ENCODE data around the gene ERCC6L. TPM values are rescaled to one million over a fixed set of nuclear protein-coding genes. Genes with fewer than 3 reads are reported as not detected.

The ERCC6L gene
- polyA plus RNA-seq, 3 donors = 0.04 to 0.24 (median 0.05) TPM

DNA sequence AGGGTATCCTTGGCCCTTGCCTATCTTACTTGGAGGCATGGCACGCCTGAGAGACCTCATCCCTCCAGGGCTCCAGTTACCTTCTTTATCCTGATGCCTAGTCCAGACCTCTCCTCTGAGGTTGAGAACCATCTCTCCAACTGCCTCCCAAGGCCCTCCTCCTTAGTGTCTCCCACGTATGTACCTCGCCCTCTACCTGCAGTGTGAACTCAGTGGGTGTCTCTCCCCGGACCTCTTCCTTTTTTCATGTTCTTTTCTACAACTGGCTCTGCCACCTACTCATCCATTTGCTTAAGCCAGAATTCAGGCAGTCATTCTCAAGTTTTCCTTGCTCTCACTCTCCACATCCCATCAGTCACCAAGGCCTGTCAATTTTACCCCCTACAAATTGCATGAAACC is 21.6 kb upstream of the ERCC6L start:
- WGBS (ENCODE audit: insufficient coverage) = 90% methylated on average over 2 of the region's 4 CpGs
- no peak for DNase-seq
- H3K4me3 ChIP-seq (replicated peaks in 1 of 3; ENCODE audit: low read depth in 2 of 3, low read length in 3 of 3) = no peak overlapping the region
- Mint-ChIP-seq H3K36me3 (no peaks in the 10 kb centered on the region), H3K4me1 (no peaks in the 10 kb centered on the region), H3K27me3 (ENCODE audit: low read depth in 3 of 3) (peaks cover 10 to 30% (median 24%) of the 10 kb centered on the region in 3 donors), H3K27ac (no peak overlapping the region), H3K9me3 (peaks cover 0 to 3% (median 0%) of the 10 kb centered on the region in 7 donors), H3K4me3 (no peak overlapping the region)
- H3K36me3 ChIP-seq (replicated peaks in 1 of 2; ENCODE audit: control insufficient read depth in 1 of 2, insufficient read depth in 2 of 2, low read length in 2 of 2) = no peaks in the 10 kb centered on the region
- H4K20me1 ChIP-seq (ENCODE audit: insufficient read depth, low read length) = no peaks in the 10 kb centered on the region
- H3K27me3 ChIP-seq (ENCODE audit: control insufficient read depth in 2 of 2, insufficient read depth in 2 of 2, low read length in 2 of 2) = peaks cover 11% of the 10 kb centered on the region in 2 donors
- intact Hi-C loops (cut with micrococcal nuclease) = no loop called here
- H3K4me1 ChIP-seq (ENCODE audit: control insufficient read depth in 1 of 2, insufficient read depth in 2 of 2, low read length in 2 of 2) = no peaks in the 10 kb centered on the region
- H3K79me2 ChIP-seq (ENCODE audit: insufficient read depth, low read length) = no peaks in the 10 kb centered on the region
- H3K9ac ChIP-seq (ENCODE audit: insufficient read depth, low read length, poor library complexity, severe bottlenecking) = no peak overlapping the region
- H2AFZ ChIP-seq (ENCODE audit: insufficient read depth, low read depth, low read length, poor library complexity, severe bottlenecking) = no peak overlapping the region
- TF ChIP-seq, protein P1, sequence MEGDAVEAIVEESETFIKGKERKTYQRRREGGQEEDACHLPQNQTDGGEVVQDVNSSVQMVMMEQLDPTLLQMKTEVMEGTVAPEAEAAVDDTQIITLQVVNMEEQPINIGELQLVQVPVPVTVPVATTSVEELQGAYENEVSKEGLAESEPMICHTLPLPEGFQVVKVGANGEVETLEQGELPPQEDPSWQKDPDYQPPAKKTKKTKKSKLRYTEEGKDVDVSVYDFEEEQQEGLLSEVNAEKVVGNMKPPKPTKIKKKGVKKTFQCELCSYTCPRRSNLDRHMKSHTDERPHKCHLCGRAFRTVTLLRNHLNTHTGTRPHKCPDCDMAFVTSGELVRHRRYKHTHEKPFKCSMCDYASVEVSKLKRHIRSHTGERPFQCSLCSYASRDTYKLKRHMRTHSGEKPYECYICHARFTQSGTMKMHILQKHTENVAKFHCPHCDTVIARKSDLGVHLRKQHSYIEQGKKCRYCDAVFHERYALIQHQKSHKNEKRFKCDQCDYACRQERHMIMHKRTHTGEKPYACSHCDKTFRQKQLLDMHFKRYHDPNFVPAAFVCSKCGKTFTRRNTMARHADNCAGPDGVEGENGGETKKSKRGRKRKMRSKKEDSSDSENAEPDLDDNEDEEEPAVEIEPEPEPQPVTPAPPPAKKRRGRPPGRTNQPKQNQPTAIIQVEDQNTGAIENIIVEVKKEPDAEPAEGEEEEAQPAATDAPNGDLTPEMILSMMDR (IDR thresholded peaks at IDR 0.05) = no peak
- H3K4me2 ChIP-seq (replicated peaks; ENCODE audit: extremely low read depth, low read length, poor library complexity, severe bottlenecking) = no peak overlapping the region
- H3K9me3 ChIP-seq (replicated peaks in 1 of 2; ENCODE audit: control insufficient read depth in 1 of 2, insufficient read depth in 1 of 2, low read length in 2 of 2) = no peaks in the 10 kb centered on the region
- H3K27ac ChIP-seq (ENCODE audit: low read depth in 1 of 2, low read length in 2 of 2) = no peak overlapping the region

DNA sequence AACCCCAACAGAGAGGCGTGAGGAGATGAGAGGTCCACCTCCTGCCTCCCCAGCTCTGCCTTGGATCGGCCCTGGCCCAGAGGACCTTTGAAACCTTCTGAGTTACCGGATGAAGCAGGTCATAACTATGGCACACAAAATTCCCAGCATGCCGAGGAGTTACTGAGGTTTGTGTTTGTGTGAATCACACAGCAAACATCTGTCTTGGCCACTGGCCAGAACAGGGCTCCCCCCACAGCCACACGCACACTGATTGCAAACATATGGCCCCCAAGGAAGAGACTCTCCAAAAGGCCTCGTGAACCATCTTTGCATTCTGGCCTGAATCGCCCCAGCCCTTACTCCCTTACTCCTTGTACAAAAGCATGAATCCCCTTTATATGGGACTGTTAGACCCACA is 19.3 kb upstream of the ERCC6L start:
- Histone ChIP-seq H3K27me3 (ENCODE audit: control insufficient read depth in 2 of 2, insufficient read depth in 2 of 2, low read length in 2 of 2) (peaks cover 23 to 31% of the 10 kb centered on the region in 2 donors), H3K9me3 (replicated peaks in 1 of 2; ENCODE audit: control insufficient read depth in 1 of 2, insufficient read depth in 1 of 2, low read length in 2 of 2) (no peaks in the 10 kb centered on the region), H3K4me1 (ENCODE audit: control insufficient read depth in 1 of 2, insufficient read depth in 2 of 2, low read length in 2 of 2) (no peaks in the 10 kb centered on the region), H3K4me2 (replicated peaks; ENCODE audit: extremely low read depth, low read length, poor library complexity, severe bottlenecking) (no peak overlapping the region), H4K20me1 (ENCODE audit: insufficient read depth, low read length) (no peaks in the 10 kb centered on the region), H3K79me2 (ENCODE audit: insufficient read depth, low read length) (no peaks in the 10 kb centered on the region), H2AFZ (ENCODE audit: insufficient read depth, low read depth, low read length, poor library complexity, severe bottlenecking) (no peak overlapping the region), H3K9ac (ENCODE audit: insufficient read depth, low read length, poor library complexity, severe bottlenecking) (no peak overlapping the region), H3K36me3 (replicated peaks in 1 of 2; ENCODE audit: control insufficient read depth in 1 of 2, insufficient read depth in 2 of 2, low read length in 2 of 2) (no peaks in the 10 kb centered on the region), H3K4me3 (replicated peaks in 1 of 3; ENCODE audit: low read depth in 2 of 3, low read length in 3 of 3) (no peak overlapping the region), H3K27ac (ENCODE audit: low read depth in 1 of 2, low read length in 2 of 2) (no peak overlapping the region)
- Mint-ChIP-seq H3K4me3 (no peak overlapping the region), H3K4me1 (no peaks in the 10 kb centered on the region), H3K27ac (no peak overlapping the region), H3K9me3 (peaks cover 0 to 4% (median 0%) of the 10 kb centered on the region in 7 donors), H3K27me3 (ENCODE audit: low read depth in 3 of 3) (peaks cover 26 to 51% (median 45%) of the 10 kb centered on the region in 3 donors), H3K36me3 (no peaks in the 10 kb centered on the region)
- TF ChIP-seq, protein P1 (IDR thresholded peaks at IDR 0.05) = no peak
- DNase-seq = no peak
- whole genome bisulfite sequencing (ENCODE audit: insufficient coverage) = no CpG with 5 or more reads among the region's 7 CpGs
- intact Hi-C loops (cut with micrococcal nuclease) = no loop called here

All from CD14-positive monocyte (primary cell).